Spleen (tissue), 7 donors: Measurements from ENCODE around the gene DDR2.

Experiments
- CTCF ChIP-seq, 11 experiments: fragments of 200-600 bp in 7 of 11; fragments of 450-650 bp in 4 of 11; sonication (generic) in 4 of 11; IDR thresholded peaks in 8 of 11; conservative IDR thresholded peaks in 3 of 11; 1 replicate in 7 of 11; 2 replicates in 4 of 11; pipeline versions ENCODE4 v1.4.0 to v1.8.0; 2016 to 2021; ENCODE audit warnings: antibody characterized with exemption in 11 of 11, inconsistent platforms in 4 of 11, mild to moderate bottlenecking in 1 of 11
- POLR2A ChIP-seq, 3 donors: fragments of 450-650 bp; IDR thresholded peaks; one replicate each; pipeline ENCODE4 v1.5.1; 2017; ENCODE audit warnings: antibody characterized with exemption in 3 of 3, mild to moderate bottlenecking in 1 of 3
- POLR2AphosphoS5 ChIP-seq, 3 donors: sonication (generic); formaldehyde crosslinking; IDR thresholded peaks; one replicate each; pipeline ENCODE4 v1.5.1; 2017; ENCODE audit warnings: antibody characterized with exemption in 3 of 3
- donor health status: DM: no; HTN: no; CAD: no; lungs with moderate emphysema.
- donor health status: DM: no; HTN: no; CAD: no.
- donor health status: DM: no; HTN: no; CAD: no.

- TF ChIP-seq CTCF (IDR thresholded peaks at IDR 0.05 in 8 of 11, conservative IDR thresholded peaks at IDR 0.05 in 3 of 11) (no peak), POLR2AphosphoS5 (IDR thresholded peaks at IDR 0.05) (no peak), POLR2A (IDR thresholded peaks at IDR 0.05) (no peak)
These were observed 41.9 kb downstream of the DDR2 start for GRCh38 chr1:162674034-162674608.
